ENCODE results near the gene PIAS4. TPM values are rescaled to one million over a fixed set of nuclear protein-coding genes. Genes with fewer than 3 reads are reported as not detected.
A peak's percentile ranks its signal among the peaks of the same experiment; 100 is the strongest.

Gene PIAS4
- total RNA-seq, 1 experiment from 2014 or later, result 45.9 TPM

GRCh38 chr19:4086411-4086867, 78.9 kb downstream of the PIAS4 start:
- no peaks in the 10 kb centered on the region for H3K36me3 Mint-ChIP-seq
- ChIA-PET CTCF (interaction anchor here (1.9 to 2.9 kb wide), 2 partner anchors 53 to 98 kb away, joined by 9 to 14 read pairs; no protein-coding TSS in a partner anchor), POLR2A (no interaction called here)
- no peaks in the 10 kb centered on the region for H3K9me3 Mint-ChIP-seq
- H3K27ac Mint-ChIP-seq, result peak overlapping the region; percentile 45; the same call in 1 of the 2 replicates
- H3K4me1 Mint-ChIP-seq, result peaks cover 3% of the 10 kb centered on the region
- no peaks in the 10 kb centered on the region for H3K27me3 Mint-ChIP-seq (ENCODE audit: low read depth)
- no peak for ATAC-seq
- no peak for DNase-seq (ENCODE audit: low spot score)
- TF ChIP-seq, protein P1, sequence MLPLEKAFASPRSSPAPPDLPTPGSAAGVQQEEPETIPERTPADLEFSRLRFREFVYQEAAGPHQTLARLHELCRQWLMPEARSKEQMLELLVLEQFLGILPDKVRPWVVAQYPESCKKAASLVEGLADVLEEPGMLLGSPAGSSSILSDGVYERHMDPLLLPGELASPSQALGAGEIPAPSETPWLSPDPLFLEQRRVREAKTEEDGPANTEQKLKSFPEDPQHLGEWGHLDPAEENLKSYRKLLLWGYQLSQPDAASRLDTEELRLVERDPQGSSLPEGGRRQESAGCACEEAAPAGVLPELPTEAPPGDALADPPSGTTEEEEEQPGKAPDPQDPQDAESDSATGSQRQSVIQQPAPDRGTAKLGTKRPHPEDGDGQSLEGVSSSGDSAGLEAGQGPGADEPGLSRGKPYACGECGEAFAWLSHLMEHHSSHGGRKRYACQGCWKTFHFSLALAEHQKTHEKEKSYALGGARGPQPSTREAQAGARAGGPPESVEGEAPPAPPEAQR (CRISPR knock-in tag; IDR thresholded peaks at IDR 0.05), result no peak
- TF ChIP-seq FOXK1 (CRISPR knock-in tag; IDR thresholded peaks at IDR 0.05), result no peak
- TF ChIP-seq ZBTB43 (CRISPR knock-in tag; IDR thresholded peaks at IDR 0.05), result no peak
- no peak for TF ChIP-seq NFYB (CRISPR knock-in tag; conservative IDR thresholded peaks at IDR 0.05; ENCODE audit: low read depth)
- TF ChIP-seq ATF6 (CRISPR knock-in tag; IDR thresholded peaks at IDR 0.05), result no peak
- no peak for TF ChIP-seq E2F5 (CRISPR knock-in tag; IDR thresholded peaks at IDR 0.05)
- no peak for TF ChIP-seq FOXJ3 (CRISPR knock-in tag; IDR thresholded peaks at IDR 0.05; ENCODE audit: borderline replicate concordance)
- no peak for TF ChIP-seq JAZF1 (CRISPR knock-in tag; IDR thresholded peaks at IDR 0.05)
- no peak for TF ChIP-seq ELF4 (CRISPR knock-in tag; IDR thresholded peaks at IDR 0.05; ENCODE audit: low read depth)
- no peak for TF ChIP-seq ZNF416 (CRISPR knock-in tag; IDR thresholded peaks at IDR 0.05)
- TF ChIP-seq STAT6 (CRISPR knock-in tag; conservative IDR thresholded peaks at IDR 0.05; ENCODE audit: low read depth), result no peak
- TF ChIP-seq, protein P2, sequence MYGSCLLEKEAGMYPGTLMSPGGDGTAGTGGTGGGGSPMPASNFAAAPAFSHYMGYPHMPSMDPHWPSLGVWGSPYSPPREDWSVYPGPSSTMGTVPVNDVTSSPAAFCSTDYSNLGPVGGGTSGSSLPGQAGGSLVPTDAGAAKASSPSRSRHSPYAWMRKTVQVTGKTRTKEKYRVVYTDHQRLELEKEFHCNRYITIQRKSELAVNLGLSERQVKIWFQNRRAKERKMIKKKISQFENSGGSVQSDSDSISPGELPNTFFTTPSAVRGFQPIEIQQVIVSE (CRISPR knock-in tag; IDR thresholded peaks at IDR 0.05; ENCODE audit: borderline replicate concordance), result no peak
- TF ChIP-seq MYBL2 (CRISPR knock-in tag; IDR thresholded peaks at IDR 0.05), result no peak
- no peak overlapping the region for H3K4me3 Mint-ChIP-seq

DNA sequence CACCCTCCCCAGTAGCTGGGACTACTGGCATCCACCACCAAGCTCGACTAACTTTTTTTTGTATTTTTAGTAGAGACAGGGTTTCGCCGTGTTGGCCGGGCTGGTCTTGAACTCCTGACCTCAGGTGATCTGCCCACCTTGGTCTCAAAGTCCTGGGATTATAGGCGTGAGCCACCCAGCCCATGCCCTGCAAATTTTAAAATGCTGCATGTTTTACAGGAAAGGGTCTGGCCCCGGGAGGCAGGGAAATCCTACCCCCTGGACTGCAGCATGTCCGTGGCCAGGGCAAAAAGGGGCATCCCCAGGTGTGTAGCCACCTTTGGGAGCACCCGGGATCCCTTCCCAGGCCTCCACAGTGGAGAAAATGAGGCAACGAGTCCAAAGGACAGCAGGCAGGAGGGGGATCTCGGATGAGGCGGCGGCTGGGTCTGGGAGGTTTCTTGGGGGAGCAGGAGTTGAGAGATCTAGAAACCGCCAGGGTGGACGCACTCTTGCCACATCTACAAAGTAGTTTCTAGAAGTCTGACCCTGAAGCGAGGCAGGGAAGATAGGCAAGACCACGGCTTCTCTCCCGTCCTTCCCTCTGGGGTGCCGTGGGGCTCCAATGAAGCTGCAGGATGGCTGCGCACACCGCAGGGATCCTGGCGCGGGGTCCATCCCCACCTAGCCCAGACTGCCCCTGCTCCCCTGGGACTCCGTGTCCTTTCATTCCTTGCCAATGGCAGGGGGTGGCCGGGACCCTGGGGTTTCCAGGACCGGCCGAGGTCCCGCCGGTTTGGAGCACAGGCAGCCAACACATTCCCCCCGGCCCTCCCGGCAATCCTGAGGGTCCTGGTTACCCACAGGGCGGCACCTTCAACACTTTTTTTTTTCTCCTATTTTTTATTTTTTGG, 80.5 kb downstream of the PIAS4 start:
- H3K9me3 Mint-ChIP-seq, result no peaks in the 10 kb centered on the region
- 0 out of 2 replicates have a peak, but pooled peaks cover under 1% of the 10 kb centered on the region for H3K36me3 Mint-ChIP-seq
- peaks cover 3% of the 10 kb centered on the region for H3K4me1 Mint-ChIP-seq
- H3K4me3 Mint-ChIP-seq, result no peak overlapping the region
- CTCF ChIA-PET, result interaction anchor here (1.9 to 2.9 kb wide), 2 partner anchors 52 to 100 kb away, joined by 9 to 14 read pairs; no protein-coding TSS in a partner anchor
- POLR2A ChIA-PET, result interaction anchor here (0.7 to 0.9 kb wide), 2 partner anchors 13 to 72 kb away, joined by 3 to 6 read pairs; no protein-coding TSS in a partner anchor
- DNase-seq (ENCODE audit: low spot score) (no peak), ATAC-seq (no peak)
- no peaks in the 10 kb centered on the region for H3K27me3 Mint-ChIP-seq (ENCODE audit: low read depth)
- no peak overlapping the region for H3K27ac Mint-ChIP-seq
- no peak for TF ChIP-seq ZMAT4 (CRISPR knock-in tag; IDR thresholded peaks at IDR 0.05)
- TF ChIP-seq, protein P3, sequence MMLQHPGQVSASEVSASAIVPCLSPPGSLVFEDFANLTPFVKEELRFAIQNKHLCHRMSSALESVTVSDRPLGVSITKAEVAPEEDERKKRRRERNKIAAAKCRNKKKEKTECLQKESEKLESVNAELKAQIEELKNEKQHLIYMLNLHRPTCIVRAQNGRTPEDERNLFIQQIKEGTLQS (CRISPR knock-in tag; conservative IDR thresholded peaks at IDR 0.05), result no peak
- no peak for TF ChIP-seq PRDM15 (CRISPR knock-in tag; IDR thresholded peaks at IDR 0.05)
- TF ChIP-seq ZNF396 (CRISPR knock-in tag; IDR thresholded peaks at IDR 0.05; ENCODE audit: borderline replicate concordance), result no peak
- TF ChIP-seq GTF2I (CRISPR knock-in tag; conservative IDR thresholded peaks at IDR 0.05), result no peak
- no peak for TF ChIP-seq OVOL2 (CRISPR knock-in tag; IDR thresholded peaks at IDR 0.05; ENCODE audit: borderline replicate concordance)

Measured in WTC11 (cell line).